Activated effector memory CD4-positive, alpha-beta T cell treated with Interleukin-2 at 50 U/mL for 16 hours (primary cell): Measurements from ENCODE around the gene CLDN19.

ENCODE experiments used
- DNase-seq: peaks from one replicate; pipeline ENCODE4 v3.0.0-alpha.2; 2020

The CLDN19 gene, protein sequence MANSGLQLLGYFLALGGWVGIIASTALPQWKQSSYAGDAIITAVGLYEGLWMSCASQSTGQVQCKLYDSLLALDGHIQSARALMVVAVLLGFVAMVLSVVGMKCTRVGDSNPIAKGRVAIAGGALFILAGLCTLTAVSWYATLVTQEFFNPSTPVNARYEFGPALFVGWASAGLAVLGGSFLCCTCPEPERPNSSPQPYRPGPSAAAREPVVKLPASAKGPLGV

GRCh38 chr1:42739753-42740700 is at the start of gene CLDN19:
Gene CLDN19 (minus strand): TSS chr1:42740236. CDS start chr1:42740063, 173 bp downstream.
- no peak for DNase-seq

DNA sequence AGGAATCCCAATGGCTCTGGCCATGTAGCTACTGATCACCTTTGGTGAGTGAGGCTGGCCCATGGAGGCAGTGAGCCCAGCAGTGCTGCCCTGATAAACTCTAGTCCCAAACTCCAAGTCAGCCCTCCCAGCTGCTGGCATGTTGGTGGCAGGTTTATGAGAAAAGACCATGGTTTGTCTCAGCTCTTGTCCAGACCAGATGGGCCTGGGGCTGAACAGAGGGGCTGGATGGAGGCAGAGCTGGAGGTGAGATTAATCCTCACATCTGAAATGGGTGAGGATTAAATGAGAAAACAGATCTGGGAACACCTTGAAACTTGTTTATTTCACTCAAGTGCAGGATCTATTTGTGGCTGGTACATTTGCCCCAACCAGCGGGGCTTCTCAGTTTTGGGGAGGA is 48.0 kb upstream of the CLDN19 start:
- DNase-seq = no peak

- no peak for DNase-seq
These were observed 46.1 kb upstream of the CLDN19 start for GRCh38 chr1:42786097-42786496.

- DNase-seq = peak; percentile 31
These were observed 45.1 kb upstream of the CLDN19 start, which contains the start of gene TMEM269 for GRCh38 chr1:42784946-42785693. Gene TMEM269 (plus strand): TSS chr1:42784991. CDS start chr1:42789894, 4,903 bp downstream.

DNA sequence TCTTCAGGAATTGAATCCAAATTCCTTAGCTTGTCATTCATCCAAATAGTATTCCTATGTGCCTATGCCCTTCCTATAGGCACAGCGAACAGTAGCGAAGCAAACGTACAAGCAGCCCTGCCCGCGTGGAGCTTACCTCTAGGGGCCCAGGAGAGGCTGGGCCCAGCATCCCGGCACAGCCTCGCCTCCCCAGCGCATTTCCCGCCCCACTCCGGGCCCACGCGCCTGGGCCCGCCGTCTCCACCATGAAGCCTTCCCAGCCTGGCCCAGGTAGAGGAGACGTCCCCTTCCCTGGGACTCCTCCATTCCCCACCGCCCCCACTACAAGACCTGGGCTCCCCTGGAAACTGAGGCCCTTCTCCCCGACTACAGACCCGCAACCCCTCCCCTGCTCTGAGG is 44.5 kb upstream of the CLDN19 start:
- no peak for DNase-seq

- no peak for DNase-seq
These were observed 43.1 kb upstream of the CLDN19 start for GRCh38 chr1:42783092-42783491.

- no peak for DNase-seq
These were observed 40.1 kb upstream of the CLDN19 start for GRCh38 chr1:42780176-42780575.

- no peak for DNase-seq
These were observed 39.7 kb upstream of the CLDN19 start for GRCh38 chr1:42779725-42780124.

GRCh38 chr1:42777852-42778251 is 37.8 kb upstream of the CLDN19 start:
- no peak for DNase-seq

- no peak for DNase-seq
These were observed 36.5 kb upstream of the CLDN19 start for GRCh38 chr1:42776502-42776901.

DNA sequence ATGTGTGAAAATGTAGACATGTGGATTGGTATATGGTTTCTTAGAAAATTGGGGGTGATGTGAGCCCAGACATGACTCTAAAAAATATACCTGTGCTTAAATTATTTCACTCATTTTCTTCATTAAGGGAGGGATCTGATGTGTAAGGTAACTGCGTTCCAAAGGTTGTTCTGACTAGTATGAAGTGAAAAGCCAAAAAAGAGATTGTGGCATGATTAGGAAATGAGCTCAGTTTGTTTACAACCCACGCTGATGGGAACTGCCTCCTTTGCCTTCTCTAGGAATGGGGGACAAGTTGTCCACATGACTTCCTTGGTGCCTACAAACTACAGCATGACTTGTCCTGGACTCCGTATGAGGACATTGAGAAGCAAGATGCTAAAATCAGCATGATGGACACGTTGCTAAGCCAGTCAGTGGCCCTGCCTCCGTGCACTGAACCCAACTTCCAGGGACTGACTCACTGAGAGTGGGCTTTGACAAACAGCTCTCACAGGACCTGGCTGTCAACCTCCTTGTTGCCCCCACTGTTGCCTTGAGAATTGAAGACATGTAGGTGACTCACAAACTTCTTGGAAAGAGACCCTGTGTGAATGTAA is 35.0 kb upstream of the CLDN19 start:
- DNase-seq = no peak

- no peak for DNase-seq
These were observed 33.4 kb upstream of the CLDN19 start for GRCh38 chr1:42773420-42773819.

DNA sequence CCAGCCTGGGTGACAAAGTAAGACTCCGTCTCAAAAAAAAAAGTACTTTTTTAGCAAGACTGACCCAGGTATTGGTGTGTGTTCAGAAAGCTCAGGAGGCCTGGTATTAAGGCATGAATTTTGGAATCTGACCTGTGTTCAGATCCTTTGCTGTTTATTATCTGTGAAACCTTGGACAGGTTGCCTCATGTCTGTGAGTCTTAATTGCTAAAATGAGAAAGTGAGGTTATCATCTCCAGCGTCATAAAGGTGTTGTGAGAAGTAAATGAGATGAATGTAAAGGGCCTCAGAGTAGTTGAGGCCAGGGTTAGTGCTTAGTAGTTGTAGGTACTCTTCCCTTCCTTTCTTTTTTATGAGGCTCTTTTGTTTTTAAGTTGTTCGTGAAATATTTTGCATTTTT is 29.8 kb upstream of the CLDN19 start:
- no peak for DNase-seq

DNA sequence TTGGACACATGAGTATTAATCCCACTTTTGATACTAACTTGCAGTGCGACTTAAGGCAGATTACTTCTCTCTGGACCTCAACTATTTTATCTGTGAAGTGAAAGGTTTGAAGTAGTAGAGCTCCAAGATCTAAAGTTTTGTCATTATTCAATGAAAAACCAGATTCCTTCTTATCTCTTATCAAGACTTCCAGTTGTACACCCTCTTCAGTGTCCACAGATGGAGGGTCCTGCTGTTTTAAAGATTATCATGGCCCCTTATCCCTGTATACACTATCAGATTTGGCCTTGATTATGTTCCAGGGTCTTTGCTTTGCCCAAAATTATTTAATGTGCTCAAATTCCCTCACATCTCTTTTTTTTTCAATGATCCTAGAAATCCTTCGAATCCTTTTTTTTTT is 28.1 kb upstream of the CLDN19 start:
- no peak for DNase-seq

- no peak for DNase-seq
These were observed 27.5 kb upstream of the CLDN19 start for GRCh38 chr1:42767510-42768000.

- peak; percentile 100 for DNase-seq
These were observed 26.9 kb upstream of the CLDN19 start, which contains the start of the genes C1orf50 and P3H1 for GRCh38 chr1:42766741-42767509. Gene C1orf50 (plus strand): TSS chr1:42767249. CDS start chr1:42767312, 63 bp downstream. Gene P3H1 (minus strand): TSS chr1:42767028. CDS start chr1:42766971, 57 bp downstream.

GRCh38 chr1:42765832-42766740 is 26.1 kb upstream of the CLDN19 start:
- DNase-seq = no peak

DNA sequence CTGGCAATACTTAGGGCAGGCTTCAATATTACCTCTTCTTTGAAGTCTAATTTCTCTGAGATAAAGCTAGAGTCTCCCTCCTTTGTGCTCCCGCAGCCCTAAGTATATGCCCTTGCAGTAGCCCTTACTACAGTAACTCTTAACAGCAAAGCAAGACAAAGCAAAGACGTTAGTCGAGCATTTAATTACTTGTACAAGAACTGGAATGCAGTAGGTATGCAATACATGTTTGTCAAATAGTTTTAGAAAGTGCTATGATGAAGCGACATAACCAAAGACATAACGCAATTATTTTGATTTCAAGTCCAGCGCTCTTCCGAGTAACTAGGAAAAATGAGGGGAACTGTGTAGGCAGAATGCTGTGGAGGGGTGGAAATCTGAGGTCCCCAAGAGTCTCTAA is 25.2 kb upstream of the CLDN19 start:
- DNase-seq = no peak

GRCh38 chr1:42762269-42762668 is 22.2 kb upstream of the CLDN19 start:
- DNase-seq = no peak

DNA sequence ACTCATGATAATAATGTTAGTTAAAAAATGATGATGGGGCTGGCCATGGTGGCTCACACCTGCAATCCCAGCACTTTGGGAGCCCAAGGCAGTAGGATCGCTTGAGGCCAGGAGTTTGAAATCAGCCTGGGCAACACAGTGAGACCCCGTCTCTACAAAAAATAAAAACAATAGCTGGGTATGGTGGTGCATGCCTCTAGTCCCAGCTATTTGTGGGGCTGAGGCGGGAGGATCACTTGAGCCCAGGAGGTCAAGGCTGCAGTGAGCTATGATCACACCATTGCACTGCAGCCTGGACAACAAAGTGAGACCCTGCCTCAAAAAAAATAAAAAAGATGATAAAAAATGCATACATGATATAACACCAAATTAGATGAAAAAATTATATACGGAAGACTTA is 21.5 kb upstream of the CLDN19 start:
- no peak for DNase-seq

- DNase-seq = no peak
These were observed 19.1 kb upstream of the CLDN19 start for GRCh38 chr1:42759114-42759513.
